HL-60 (cell line): Measurements from ENCODE around the gene HEPACAM.

Experiments
- CTCF ChIP-seq: IDR thresholded peaks from one replicate; pipeline ENCODE4 v1.5.1; 2011; ENCODE audit warnings: low read length, control low read depth, inconsistent platforms; ENCODE audit not compliant: insufficient read depth
- REST ChIP-seq: IDR thresholded peaks from 2 replicates; pipeline ENCODE4 v1.6.1; 2012; ENCODE audit warnings: low read depth; ENCODE audit not compliant: insufficient replicate concordance
- SPI1 ChIP-seq: IDR thresholded peaks from 2 replicates; pipeline ENCODE4 v1.6.1; 2012; ENCODE audit warnings: low read depth, mild to moderate bottlenecking, borderline replicate concordance

GRCh38 chr11:124892750-124893454 lies 42.9 kb downstream of the HEPACAM start:
- no peak for TF ChIP-seq CTCF
- no peak for TF ChIP-seq REST
- peak; percentile 50; the same call in 1 of the 2 replicates for TF ChIP-seq SPI1
